GM18873 (cell line): Measurements from ENCODE around the gene ANAPC7.
"Not testable (repeated sequence)": the region's sequence is repeated elsewhere in the genome, so short reads cannot be mapped to it uniquely, and the experiment has no call there.

Experiments
- ATAC-seq: cut with Tn5 transposase; IDR thresholded peaks from one replicate; pipeline ENCODE4 v1.9.1; 2021; ENCODE audit warnings: mild to moderate bottlenecking, moderate library complexity, moderate number of reproducible peaks; ENCODE audit not compliant: unreplicated experiment, low FRiP score

The ANAPC7 gene

GRCh38 chr12:110378131-110378790, 25.2 kb downstream of the ANAPC7 start:
- ATAC-seq: not testable (repeated sequence)

DNA sequence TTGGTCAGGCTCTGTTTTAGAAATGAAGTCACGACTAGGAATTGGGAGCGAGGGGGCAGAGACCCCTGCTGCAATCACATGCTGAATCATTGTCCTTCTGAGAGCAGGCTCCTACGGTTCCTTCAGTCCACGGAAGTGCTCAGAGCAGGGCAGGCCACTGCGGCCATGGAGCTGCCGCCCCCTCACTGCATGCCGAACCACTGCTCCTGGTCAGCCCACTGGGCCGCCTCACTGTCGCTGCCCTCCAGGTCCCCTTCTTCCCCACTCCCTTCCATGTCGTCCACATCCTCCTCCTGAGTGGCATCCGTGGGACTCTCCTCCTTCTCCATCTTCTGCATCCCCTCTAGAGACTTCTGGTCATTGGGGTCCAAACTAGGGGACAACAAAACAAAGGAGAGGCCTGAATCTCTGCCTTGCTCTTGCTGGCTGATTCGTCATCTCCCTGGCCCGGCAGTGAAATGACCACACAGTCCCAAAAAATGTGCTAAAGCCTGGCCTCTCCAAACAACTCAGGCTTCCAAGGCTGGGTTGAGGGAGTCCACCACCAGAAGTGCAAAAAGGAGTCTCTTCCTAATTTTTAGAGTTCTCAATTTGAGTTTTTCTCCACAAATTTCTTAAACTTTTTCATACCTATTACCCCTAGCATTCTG, 29.4 kb downstream of the ANAPC7 start:
- ATAC-seq: no peak

- no peak for ATAC-seq
These were observed 30.1 kb downstream of the ANAPC7 start for GRCh38 chr12:110373425-110373824.

DNA sequence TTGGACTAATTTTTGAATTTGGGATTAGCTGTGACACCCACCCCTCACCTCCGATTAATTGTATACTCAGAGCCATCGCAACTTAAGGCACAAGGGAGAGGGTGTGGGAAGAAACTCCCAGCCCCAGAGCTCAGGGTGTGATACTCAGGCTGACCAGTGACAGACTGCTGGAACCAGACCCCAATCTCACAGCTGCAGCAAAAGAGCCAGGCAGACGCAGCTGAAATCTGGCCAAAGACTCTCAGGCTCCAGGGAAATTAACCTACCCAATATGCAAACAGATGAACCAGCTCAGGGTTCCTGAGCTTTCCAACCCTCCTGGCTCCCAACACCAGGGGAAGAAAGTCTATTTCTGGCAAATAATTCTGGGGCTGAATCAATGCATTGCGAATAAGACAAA, 30.5 kb downstream of the ANAPC7 start:
- no peak for ATAC-seq

DNA sequence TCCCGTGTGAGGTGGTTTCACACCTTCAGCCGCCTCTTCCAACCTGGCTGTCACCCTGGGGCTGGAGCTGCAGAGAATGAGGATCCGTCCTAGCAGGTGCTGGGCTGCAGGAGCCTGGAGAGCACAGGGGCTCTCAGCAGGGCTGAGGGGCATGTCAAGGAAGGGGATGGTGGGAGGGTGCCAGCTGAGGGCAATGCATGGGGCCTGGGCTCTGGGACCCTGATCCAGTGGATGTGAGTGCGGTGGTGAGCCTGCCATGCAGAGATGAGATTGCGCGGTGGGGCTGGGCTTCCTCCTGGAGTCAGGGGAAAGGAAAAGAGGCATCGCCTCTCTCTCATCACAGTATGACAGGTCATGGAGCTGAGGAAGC, 31.5 kb downstream of the ANAPC7 start:
- ATAC-seq: no peak

DNA sequence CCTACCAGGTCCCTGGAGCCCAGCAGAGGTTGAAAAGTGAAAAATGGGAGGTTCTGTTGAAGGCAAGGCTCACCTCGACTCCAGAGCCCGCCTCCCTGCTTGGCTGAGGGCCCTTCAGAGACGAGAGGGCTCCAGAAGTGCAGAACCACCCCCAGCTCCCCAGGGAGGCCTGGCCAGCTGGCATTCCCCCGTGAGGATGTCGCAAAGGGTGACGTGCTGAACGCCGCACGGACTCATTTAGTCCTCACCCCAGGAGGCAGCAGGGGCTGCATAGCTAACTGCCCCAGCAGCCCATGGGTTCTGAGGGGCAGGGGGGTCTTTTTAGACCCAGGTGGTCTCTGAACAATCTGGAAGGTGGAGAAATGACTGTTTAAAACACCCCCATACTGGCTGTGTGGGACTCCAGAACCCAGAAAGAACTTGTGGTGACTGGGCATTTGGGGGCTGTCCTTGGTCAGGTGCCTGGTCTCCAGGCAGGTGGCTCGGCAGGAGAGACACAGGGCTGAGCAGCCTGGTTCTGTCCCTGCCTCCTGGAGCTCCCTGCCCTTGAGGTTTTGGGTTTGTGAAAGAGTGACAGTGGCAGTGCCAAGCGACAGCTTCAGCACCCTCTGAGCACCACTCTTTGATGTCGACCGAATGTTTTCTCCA, 32.0 kb downstream of the ANAPC7 start:
- ATAC-seq: peak; percentile 52

DNA sequence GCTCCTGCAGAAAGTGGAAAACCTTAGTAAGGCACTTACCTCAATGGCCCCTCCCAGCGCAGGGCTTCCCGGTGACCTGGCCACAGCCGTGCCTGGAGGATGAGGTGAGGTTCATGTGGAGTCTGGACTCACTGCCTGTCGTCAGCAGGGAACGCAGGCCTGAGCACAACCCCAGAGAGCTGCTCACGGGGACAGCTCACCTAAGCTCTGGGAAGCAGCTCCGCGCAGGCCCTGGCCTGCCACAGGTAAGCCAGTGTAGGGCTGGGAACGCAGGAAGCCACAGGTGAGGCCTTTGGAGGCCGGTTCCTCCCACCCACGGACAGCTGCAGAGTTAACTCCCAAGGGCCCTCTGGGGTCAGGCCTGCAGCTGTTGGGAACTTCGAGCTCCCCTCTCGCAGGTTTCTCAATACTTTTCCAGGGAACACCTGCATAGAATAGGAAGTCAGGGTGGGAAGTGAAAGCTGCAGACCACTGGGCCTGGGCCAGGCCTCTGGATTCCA, 32.7 kb downstream of the ANAPC7 start:
- ATAC-seq: no peak

DNA sequence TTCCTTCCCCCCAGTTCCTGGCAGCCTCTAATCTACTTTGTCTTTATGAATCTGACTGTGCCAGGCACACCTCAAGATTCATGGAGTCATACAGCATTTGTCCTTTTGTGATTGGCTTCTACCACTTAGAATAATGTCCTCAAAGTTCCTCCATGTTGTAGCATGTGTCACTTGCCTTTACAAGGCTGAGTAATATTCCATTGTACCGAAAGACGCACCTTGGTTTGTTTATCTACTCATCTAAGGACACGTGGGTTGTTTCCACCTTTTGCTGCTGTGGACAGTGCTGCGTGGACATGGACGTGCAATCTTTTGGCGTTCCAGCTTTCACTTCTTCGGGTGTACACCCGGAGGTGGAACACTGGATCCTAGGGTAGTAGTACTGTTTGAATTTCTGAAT, 33.5 kb downstream of the ANAPC7 start:
- no peak for ATAC-seq

GRCh38 chr12:110367181-110367864, 36.2 kb downstream of the ANAPC7 start:
- ATAC-seq: no peak

DNA sequence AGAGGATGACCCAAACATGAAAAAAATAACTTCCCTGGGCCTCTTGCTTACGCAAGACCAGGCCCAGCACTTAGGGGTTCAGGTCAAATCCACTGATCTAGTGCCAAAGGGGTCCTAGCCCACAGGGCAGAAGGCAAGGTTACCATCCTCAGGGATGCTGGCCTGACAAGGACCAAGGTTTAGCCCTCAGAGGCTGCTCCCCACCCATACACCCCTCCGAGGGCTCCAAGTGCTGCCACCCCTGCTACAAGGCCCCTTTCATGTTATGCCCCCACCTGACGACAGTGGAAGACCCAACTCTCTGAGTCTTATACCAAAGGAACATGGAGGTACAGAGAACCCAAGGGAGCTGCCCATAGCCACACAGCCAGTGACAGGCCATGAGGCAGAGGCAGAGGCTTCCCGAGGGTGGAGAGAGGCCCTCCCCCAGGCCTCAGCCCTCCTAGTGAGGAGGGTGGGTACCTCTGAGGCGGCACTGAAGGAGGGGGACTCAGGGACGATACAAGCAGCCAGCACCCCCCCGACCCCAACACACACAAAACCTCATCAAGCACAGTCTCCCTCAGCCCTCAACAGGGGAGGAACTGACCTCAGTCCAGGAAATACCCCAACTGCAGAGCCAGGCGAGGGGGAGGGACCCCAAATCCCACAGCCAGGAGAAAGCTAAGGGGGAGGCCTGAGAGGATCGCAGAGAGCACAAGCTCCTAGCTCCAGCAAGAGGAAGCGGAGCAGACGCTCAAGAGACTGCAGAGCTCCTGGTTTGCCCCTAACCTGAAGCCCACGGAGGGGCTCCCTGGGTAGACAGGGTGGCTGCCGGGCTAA, 37.0 kb downstream of the ANAPC7 start:
- ATAC-seq: no peak

DNA sequence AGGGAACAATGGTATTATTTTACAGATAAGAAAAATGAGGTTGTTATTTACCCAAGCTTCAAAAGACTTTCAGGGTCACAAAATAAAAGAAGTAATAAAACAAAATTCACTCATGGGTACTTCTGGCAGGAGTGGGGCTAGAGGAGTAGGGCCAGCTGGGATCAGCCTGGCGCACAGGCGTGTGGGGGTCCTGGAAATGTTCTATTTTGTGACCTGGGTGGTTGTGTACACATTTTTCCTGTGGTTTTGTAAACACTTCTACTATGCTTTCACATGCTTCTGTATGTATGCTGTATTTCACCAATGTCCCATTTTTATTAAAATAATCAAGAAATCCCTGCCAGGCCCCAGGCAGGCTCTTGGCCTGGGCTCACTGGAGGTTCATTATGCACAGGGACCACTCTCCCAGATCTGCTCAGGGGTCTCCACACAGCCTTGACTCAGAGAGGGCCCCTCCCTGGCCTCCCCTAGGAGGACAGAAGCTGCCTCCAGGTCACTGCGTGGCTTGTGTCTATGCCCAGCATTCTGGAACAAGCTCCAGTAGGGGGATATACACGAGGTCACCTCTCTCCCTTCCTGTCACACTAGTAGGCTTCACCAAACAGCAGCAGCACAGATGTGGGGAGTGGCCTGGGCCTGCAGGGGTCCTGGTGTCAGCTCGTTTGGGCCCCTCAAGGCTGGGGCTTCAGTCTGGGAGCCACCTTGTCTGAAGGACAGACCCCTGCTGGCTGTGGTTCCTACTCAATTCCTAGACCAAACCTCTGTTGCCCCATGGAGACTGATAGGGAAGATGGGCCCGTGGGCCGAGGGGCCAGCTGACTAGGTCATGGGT, 37.8 kb downstream of the ANAPC7 start:
- no peak for ATAC-seq

GRCh38 chr12:110361216-110361615, 42.3 kb downstream of the ANAPC7 start:
- no peak for ATAC-seq

- ATAC-seq: not testable (repeated sequence)
These were observed 45.0 kb downstream of the ANAPC7 start for GRCh38 chr12:110358384-110359097.

DNA sequence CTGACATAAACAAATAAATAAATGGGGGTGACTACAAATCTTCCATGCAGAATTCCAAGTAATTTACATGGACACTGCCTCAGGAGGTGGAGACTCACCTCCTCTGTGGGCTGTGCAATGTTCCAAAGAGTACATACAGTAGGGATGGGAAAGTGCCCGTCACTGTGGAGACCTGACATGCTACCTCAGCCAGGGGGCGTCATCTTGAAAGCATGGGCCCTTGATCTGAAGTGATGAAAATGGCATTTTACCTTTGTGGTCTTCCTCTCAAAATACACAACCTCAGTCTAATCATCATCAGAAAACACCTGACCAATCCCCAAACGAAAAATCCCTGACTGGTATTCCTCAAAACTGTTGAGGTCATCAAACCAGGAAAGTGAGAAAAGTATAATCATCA, 48.4 kb downstream of the ANAPC7 start:
- ATAC-seq: no peak

DNA sequence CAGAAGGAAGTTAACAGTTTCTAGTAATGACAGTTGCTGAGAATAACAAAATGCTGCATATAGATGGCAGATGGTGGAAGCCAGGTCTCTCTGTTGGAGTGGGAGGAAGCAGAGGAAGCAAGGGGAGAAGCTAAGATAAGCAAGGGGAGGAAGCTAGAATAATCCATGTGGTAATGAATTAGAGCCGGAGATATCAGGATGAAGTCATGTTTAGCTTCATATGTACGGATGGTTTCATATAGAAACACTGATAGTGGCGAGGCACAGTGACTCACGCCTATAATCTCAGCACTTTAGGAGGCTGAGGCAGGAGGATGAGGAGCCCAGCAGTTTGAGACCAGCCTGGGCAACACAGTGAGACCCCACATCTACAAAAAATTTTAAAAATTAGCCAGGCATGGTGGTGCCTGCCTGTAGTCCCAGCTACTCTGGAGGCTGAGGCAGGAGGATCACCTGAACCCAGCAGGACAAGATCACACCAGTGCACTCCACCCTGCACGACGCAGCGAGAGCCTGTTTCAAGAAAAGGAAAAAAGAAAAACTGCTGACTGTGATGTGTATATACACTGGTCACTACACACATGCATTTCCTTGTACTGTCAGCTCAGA, 49.2 kb downstream of the ANAPC7 start:
- no peak for ATAC-seq

GRCh38 chr12:110353211-110353965, 50.1 kb downstream of the ANAPC7 start:
- ATAC-seq: no peak

- ATAC-seq: no peak
These were observed 51.1 kb downstream of the ANAPC7 start for GRCh38 chr12:110352401-110352800.

DNA sequence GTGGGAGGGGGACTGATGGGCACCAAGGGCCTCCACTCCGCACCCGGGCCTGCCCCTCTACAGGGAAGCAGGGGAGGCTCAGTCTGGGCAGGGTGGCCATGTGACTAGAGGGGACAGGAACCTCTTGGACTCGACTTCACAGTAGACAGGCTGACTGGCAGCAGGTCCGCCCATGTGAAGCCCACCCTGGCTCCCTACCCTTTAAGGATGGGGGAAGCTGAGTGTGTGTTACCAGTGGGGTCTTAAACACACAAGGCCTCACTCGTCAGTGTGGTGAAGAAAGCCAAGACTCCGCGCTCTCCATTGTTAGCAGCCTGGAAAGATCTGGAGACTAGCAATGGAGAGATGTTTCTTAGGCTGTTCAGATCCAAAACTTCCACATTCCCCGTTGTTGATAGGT, 52.4 kb downstream of the ANAPC7 start:
- ATAC-seq: no peak
